HG03520 (cell line): ENCODE results near the gene SP3.

Experiments used
- ATAC-seq: cut with Tn5 transposase; IDR thresholded peaks from one replicate; pipeline ENCODE4 v1.9.1; 2021; ENCODE audit warnings: mild to moderate bottlenecking, moderate library complexity; ENCODE audit not compliant: unreplicated experiment

The SP3 gene

GRCh38 chr2:173969886-173970285 lies 4.7 kb upstream of the SP3 start:
- no peak for ATAC-seq

- no peak for ATAC-seq
These were observed 3.4 kb upstream of the SP3 start for GRCh38 chr2:173968551-173968950.

- ATAC-seq: no peak
These were observed 1.3 kb upstream of the SP3 start for GRCh38 chr2:173966274-173967098.

DNA sequence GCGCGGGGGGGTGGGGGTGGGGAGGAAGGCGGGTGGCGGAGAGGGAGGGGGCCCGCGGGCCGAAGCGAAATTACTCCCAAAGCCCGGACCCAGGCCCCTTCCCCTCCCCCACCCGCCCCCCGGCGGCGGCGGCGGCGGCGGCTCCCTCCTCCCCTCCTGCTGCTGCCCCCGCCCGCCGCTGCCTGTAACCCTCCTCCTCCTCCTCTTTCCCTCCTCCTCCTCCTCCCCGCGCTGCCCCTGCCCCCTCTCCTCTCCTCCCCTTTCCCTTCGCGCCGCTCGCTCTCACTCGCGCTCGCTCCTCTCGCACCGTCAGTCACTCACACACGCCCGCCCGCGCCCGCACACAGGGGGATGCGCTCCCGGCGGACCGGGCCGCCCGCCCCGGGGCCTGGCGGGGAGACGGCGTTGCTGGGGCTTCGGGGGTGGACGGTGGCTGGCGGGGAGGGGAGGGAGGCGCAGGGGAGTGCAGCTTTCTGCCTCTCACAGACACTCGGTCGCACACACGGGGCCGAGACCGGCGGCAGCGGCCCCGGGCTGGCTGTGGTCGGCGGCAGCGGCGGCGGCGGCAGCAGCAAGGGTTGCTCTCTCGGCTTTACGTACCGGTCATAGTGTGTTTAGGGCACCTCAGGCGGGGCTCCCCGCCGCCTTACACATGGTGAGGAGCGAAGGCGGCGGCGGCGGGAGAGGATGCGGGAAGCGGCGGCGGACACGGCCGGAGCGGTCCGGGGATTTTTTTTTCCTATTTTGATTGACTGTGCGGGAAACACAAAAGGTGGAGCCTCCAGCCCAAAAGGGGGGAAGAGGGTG lies 405 bp downstream of the SP3 start:
- peak; percentile 13 for ATAC-seq

GRCh38 chr2:173963817-173964564 lies 1.2 kb downstream of the SP3 start:
- ATAC-seq: peak; percentile 47

- peak; percentile 27 for ATAC-seq
These were observed 1.8 kb downstream of the SP3 start for GRCh38 chr2:173963323-173963816.

DNA sequence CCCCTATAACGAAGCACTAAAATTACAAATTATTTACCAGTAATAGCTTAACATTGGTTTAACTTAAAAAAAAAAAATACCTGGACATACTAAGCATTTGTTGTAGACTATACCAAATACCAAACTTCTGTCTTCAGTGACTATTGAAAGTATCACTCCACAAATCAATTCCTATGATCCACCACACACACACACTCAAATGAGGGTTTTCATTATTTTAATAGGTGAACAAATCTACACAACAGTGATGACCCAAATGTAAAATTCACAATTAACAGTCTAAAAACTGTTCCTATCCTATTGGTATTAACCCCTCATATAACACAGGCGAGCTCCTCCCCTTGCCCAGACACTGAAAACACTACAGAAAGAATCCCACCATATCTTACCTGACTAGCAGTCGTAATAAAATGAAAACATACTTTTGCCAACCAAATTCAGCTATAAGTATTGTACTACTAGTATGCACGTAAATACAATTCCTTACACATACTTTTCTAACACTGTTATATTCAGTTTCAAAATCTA lies 2.5 kb downstream of the SP3 start:
- no peak for ATAC-seq

DNA sequence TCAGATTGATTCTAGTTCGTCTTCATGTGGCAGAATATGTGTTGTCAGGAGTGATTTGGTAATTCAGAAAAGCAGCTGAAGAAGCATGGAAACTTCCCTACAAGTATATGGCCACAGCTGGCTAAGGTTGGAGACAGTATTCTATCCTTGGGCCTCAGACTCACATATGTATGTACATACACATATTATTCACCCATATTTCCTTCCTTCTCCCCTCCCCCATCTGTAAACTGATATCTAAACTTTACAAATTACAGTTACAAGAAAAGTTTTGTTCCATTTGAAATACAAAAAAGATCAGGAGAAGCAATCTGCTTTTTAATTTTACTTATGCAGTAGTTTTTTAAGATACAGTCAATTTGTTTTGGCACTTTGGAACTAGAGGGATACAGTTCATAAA lies 3.1 kb downstream of the SP3 start:
- no peak for ATAC-seq

DNA sequence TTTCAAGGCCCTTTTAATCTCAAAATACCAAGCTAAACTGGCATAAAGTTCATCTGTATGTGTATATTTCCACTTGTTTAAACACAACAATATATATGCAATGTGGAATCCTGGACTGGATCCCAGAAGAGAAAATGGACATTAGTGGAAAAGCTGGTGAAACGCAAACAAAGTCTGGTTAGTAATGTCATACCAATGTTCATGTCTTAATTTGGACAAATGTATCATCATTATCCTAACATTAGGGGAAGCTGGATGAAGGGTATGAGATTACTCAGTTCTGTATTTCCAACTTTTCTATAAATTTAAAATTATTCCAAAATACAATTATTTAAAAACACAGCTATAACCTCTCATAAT lies 3.8 kb downstream of the SP3 start:
- no peak for ATAC-seq

GRCh38 chr2:173959909-173960308 lies 5.3 kb downstream of the SP3 start:
- ATAC-seq: no peak

- no peak for ATAC-seq
These were observed 5.8 kb downstream of the SP3 start for GRCh38 chr2:173959358-173959884.

GRCh38 chr2:173958198-173958846 lies 6.9 kb downstream of the SP3 start:
- no peak for ATAC-seq

- ATAC-seq: no peak
These were observed 7.7 kb downstream of the SP3 start for GRCh38 chr2:173957517-173957916.

- no peak for ATAC-seq
These were observed 8.7 kb downstream of the SP3 start for GRCh38 chr2:173956454-173956853.

- no peak for ATAC-seq
These were observed 9.3 kb downstream of the SP3 start for GRCh38 chr2:173955867-173956266.

- ATAC-seq: no peak
These were observed 10.2 kb downstream of the SP3 start for GRCh38 chr2:173955004-173955403.

DNA sequence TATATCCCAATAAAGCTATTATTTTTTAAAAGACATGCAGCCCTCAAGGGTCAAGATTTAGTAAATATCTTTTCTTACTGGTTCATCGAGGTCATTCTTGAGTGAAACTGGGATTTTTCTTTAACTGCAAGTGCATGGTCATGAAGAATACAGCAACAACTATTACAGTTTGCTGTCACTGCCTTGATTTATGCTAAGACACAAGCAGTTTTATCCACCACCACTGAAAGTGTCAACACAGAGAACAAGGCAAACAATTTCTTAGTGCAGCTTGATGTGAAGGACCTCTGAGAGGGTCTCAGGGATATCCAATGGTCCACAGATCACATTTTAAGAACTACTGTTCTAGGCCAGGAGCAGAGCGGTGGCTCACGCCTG lies 12.1 kb downstream of the SP3 start:
- no peak for ATAC-seq

DNA sequence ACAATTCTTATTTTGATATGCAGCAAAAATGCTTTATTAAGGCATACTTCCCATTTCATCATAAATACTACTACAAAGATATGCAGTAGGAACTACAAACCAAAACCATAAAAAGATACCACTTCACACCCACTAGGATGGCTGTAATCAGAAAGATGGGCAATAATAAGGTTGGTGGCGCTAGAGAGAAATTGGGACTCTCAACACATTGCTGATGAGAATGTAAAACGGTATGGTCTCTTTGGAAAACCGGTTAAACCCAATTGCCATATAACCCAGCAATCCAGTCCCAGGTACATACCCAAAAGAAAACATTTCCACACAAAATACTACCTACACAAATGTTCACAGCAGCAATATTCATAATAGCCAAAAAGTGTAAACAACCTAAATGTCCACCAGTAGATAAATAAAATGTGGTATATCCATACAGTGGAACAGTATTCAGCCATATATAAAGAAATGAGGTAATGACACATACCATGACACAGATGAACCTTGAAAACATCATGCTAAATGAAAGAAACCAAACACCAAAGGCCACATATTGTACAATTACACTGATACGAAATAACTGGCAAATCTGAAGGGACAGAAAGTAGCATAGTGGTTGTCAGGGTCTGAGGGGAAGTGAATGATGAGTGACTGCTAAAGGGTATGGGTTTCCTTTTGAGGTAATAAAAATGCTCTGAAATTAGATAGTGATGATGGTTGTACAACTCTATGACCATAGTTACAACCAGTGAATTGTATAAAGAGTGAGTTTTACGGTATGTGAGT lies 12.7 kb downstream of the SP3 start:
- ATAC-seq: no peak

DNA sequence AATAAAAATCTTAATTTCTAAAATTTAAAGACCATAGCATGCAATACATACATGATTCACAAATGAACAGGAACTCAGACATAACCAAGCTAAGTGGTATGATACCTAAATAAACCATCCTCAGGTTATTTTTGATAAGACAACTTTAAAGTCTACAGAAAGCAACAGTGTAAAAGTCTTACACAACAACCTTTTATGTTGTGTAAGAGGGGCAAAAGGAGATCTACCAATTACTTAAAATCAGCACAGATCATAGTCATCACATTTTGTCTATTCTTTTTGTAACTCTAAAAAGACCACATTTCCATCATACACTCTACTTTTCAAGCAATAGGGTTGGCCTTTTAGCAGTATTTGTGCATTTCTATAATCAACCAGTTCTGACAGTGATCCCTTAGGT lies 16.3 kb downstream of the SP3 start:
- ATAC-seq: no peak

DNA sequence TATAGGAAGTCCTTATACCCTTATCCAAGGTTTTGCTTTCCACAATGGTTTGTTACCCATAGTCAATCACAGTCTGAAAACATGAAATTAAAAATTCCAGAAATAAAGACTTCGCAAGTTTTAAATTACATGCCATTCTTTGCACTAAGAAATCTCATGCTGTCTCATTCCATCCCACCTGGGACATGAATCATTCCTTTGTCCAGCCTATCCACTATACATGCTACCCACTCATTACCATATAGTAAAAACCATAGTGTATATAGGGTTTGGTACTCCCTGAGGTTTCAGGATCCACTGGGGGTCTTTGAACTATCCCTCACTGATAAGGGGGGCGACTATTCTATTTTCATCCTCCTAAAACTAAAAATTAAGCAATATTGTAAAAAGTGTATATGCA lies 17.0 kb downstream of the SP3 start:
- no peak for ATAC-seq
